Cardiac septum (tissue), 1 donor: Measurements from ENCODE around the gene CCDC85A. TPM values are rescaled to one million over a fixed set of nuclear protein-coding genes. Genes with fewer than 3 reads are reported as not detected.
"Not testable (repeated sequence)": the region's sequence is repeated elsewhere in the genome, so short reads cannot be mapped to it uniquely, and the experiment has no call there.

Source experiments
- DNase-seq: peaks from one replicate; pipeline ENCODE4 v3.0.0-alpha.2; 2020; ENCODE audit warnings: low spot score
- intact Hi-C: fragments of 100-400 bp; cut with DNase I; formaldehyde crosslinking; loops from one replicate; pipeline ENCODE4 v1.14.0; 2022
- long read RNA-seq: library from polyadenylated mRNA; unstranded; transcript quantifications from one replicate; pipeline ENCODE4 v2.0.0, GENCODE V29; 2021
- total RNA-seq: library from RNA; stranded (reverse); fragmentation: NEBNext Ultra II Directional; extraction: Animal tissue kit (Norgen Biotek cat#: 25700); gene quantifications from one replicate; pipeline ENCODE4 v1.2.1, GENCODE V29; 2021
- donor health status: DM: no; HTN: no; CAD: no.

The CCDC85A gene
- 2.7 TPM for total RNA-seq
- long read RNA-seq, partial matches to known transcripts = 4 of 14 reads
- long read RNA-seq, other reads (novel, unspliced or antisense) = 9 of 14 reads

- intact Hi-C loops = loop anchor here (2.0 to 5.0 kb wide), 3 partner anchors 131 to 1328 kb away; no protein-coding TSS in a partner anchor
- peak; percentile 89 for DNase-seq
Observed at GRCh38 chr2:56183643-56184499, at the start of gene CCDC85A. CCDC85A (plus strand) TSS chr2:56183990; CDS start chr2:56184625, 635 bp downstream.

- no peak for DNase-seq
- intact Hi-C loops = no loop called here
Observed at GRCh38 chr2:56134861-56135260, 48.9 kb upstream of the CCDC85A start.

GRCh38 chr2:56142497-56143061 is 41.2 kb upstream of the CCDC85A start:
- intact Hi-C loops, DNase-seq: not testable (repeated sequence)

GRCh38 chr2:56147907-56148306 is 35.9 kb upstream of the CCDC85A start:
- no peak for DNase-seq
- intact Hi-C loops = no loop called here

- intact Hi-C loops = no loop called here
- DNase-seq = no peak
Observed at GRCh38 chr2:56148825-56149224, 35.0 kb upstream of the CCDC85A start.

- intact Hi-C loops = no loop called here
Observed at GRCh38 chr2:56151841-56152240, 31.9 kb upstream of the CCDC85A start.

GRCh38 chr2:56155188-56155587 is 28.6 kb upstream of the CCDC85A start:
- intact Hi-C loops = no loop called here
- DNase-seq = no peak

More at GRCh38 chr2:56151841-56152240, 31.9 kb upstream of the CCDC85A start:
- DNase-seq = no peak

- intact Hi-C loops, DNase-seq: not testable (repeated sequence)
Observed at GRCh38 chr2:56159875-56160274, 23.9 kb upstream of the CCDC85A start.

GRCh38 chr2:56167616-56168562 is 15.9 kb upstream of the CCDC85A start:
- intact Hi-C loops = no loop called here
- no peak for DNase-seq

GRCh38 chr2:56169521-56169920 is 14.3 kb upstream of the CCDC85A start:
- intact Hi-C loops = no loop called here
- DNase-seq = no peak

- no peak for DNase-seq
- intact Hi-C loops = no loop called here
Observed at GRCh38 chr2:56170504-56170903, 13.3 kb upstream of the CCDC85A start.

GRCh38 chr2:56170988-56171387 is 12.8 kb upstream of the CCDC85A start:
- intact Hi-C loops = no loop called here

GRCh38 chr2:56175779-56176178 is 8.0 kb upstream of the CCDC85A start:
- intact Hi-C loops = no loop called here

More at GRCh38 chr2:56170988-56171387, 12.8 kb upstream of the CCDC85A start:
- DNase-seq = no peak

GRCh38 chr2:56177420-56178220 is 6.2 kb upstream of the CCDC85A start:
- intact Hi-C loops = no loop called here
- no peak for DNase-seq

More at GRCh38 chr2:56175779-56176178, 8.0 kb upstream of the CCDC85A start:
- DNase-seq = no peak

GRCh38 chr2:56179931-56180330 is 3.9 kb upstream of the CCDC85A start:
- intact Hi-C loops = loop anchor here (5.0 kb wide), 1 partner anchor 1332 kb away; no protein-coding TSS in a partner anchor
- no peak for DNase-seq

- DNase-seq = no peak
- intact Hi-C loops = loop anchor here (5.0 kb wide), 1 partner anchor 1330 kb away; no protein-coding TSS in a partner anchor
Observed at GRCh38 chr2:56182420-56182819, 1.4 kb upstream of the CCDC85A start.

- DNase-seq = no peak
- intact Hi-C loops = loop anchor here (2.0 to 5.0 kb wide), 3 partner anchors 130 to 1328 kb away; no protein-coding TSS in a partner anchor
Observed at GRCh38 chr2:56184500-56185011, 766 bp downstream of the CCDC85A start.

GRCh38 chr2:56185101-56185581 is 1.4 kb downstream of the CCDC85A start:
- no peak for DNase-seq
- intact Hi-C loops = loop anchor here (2.0 kb wide), 2 partner anchors 130 to 564 kb away; no protein-coding TSS in a partner anchor
